Stimulated activated CD8-positive, alpha-beta memory T cell treated with anti-CD3 and anti-CD28 coated beads, Interleukin-2, amount 100 ng/mL, for 1 hour (primary cell): Measurements from ENCODE around the gene LINGO1.

Experiments used
- DNase-seq, 2 donors: peaks; one replicate each; pipeline ENCODE4 v3.0.0-alpha.2; 2020; ENCODE audit warnings: low read depth in 2 of 2

The LINGO1 gene

GRCh38 chr15:77573802-77574201, 58.9 kb downstream of the LINGO1 start:
- no peak for DNase-seq

- no peak for DNase-seq
Measured at GRCh38 chr15:77572186-77572585, 60.5 kb downstream of the LINGO1 start.

GRCh38 chr15:77571741-77572140, 61.0 kb downstream of the LINGO1 start:
- no peak for DNase-seq

- no peak for DNase-seq
Measured at GRCh38 chr15:77571181-77571580, 61.5 kb downstream of the LINGO1 start.

GRCh38 chr15:77569729-77570125, 63.0 kb downstream of the LINGO1 start:
- no peak for DNase-seq

- DNase-seq: no peak
Measured at GRCh38 chr15:77568973-77569728, 63.6 kb downstream of the LINGO1 start.

- no peak for DNase-seq
Measured at GRCh38 chr15:77568014-77568972, 64.4 kb downstream of the LINGO1 start.

GRCh38 chr15:77567202-77567601, 65.5 kb downstream of the LINGO1 start:
- no peak for DNase-seq

- DNase-seq: no peak
Measured at GRCh38 chr15:77566092-77566491, 66.6 kb downstream of the LINGO1 start.

- DNase-seq: no peak
Measured at GRCh38 chr15:77565378-77565915, 67.3 kb downstream of the LINGO1 start.

- no peak for DNase-seq
Measured at GRCh38 chr15:77564938-77565337, 67.8 kb downstream of the LINGO1 start.

- DNase-seq: no peak
Measured at GRCh38 chr15:77564341-77564740, 68.4 kb downstream of the LINGO1 start.

- DNase-seq: no peak
Measured at GRCh38 chr15:77563623-77564156, 69.0 kb downstream of the LINGO1 start.
